Skeletal muscle satellite cell (primary cell): Measurements from ENCODE around the gene RCAN1. TPM values are rescaled to one million over a fixed set of nuclear protein-coding genes. Genes with fewer than 3 reads are reported as not detected.

Experiments used
- H3K27me3 ChIP-seq: 2 replicates; pipeline ENCODE4 v1.7.0; 2013; ENCODE audit warnings: low read length; ENCODE audit not compliant: control insufficient read depth, insufficient read depth
- H3K36me3 ChIP-seq: 2 replicates; pipeline ENCODE4 v1.7.0; 2013; ENCODE audit warnings: mild to moderate bottlenecking, control low read depth, low read length; ENCODE audit not compliant: insufficient read depth
- H3K4me1 ChIP-seq: 2 replicates; pipeline ENCODE4 v1.7.0; 2013; ENCODE audit warnings: low read length; ENCODE audit not compliant: control insufficient read depth, insufficient read depth
- H3K4me2 ChIP-seq: 2 replicates; pipeline ENCODE4 v1.7.0; 2013; ENCODE audit warnings: mild to moderate bottlenecking, low read length
- H3K4me3 ChIP-seq: 2 replicates; pipeline ENCODE4 v1.7.0; 2013; ENCODE audit warnings: low read length
- H3K9ac ChIP-seq: 2 replicates; pipeline ENCODE4 v1.7.0; 2013; ENCODE audit warnings: mild to moderate bottlenecking, low read depth, low read length, moderate library complexity
- H3K9me3 ChIP-seq: replicated peaks from 2 replicates; pipeline ENCODE4 v1.7.0; 2013; ENCODE audit warnings: mild to moderate bottlenecking, control low read depth, low read length
- total RNA-seq: library from RNA; depleted of rRNA; stranded (reverse); fragments of >200 nt; gene quantifications from 2 replicates; pipeline ENCODE4 v1.2.3, GENCODE V29; 2012; rRNA removed

Gene RCAN1
- 34.0 and 35.6 TPM in 2 replicates for total RNA-seq

GRCh38 chr21:34614628-34615486, at the start of gene RCAN1:
TSS of gene RCAN1 (minus strand) at chr21:34615113. CDS start at chr21:34615011, 102 bp downstream.
- Histone ChIP-seq H3K27me3 (peaks cover 16% of the 10 kb centered on the region), H3K4me1 (peaks cover 7% of the 10 kb centered on the region), H3K9me3 (no peaks in the 10 kb centered on the region), H3K4me3 (peak within 1 kb of the TSS; percentile 88), H3K4me2 (peak within 1 kb of the TSS; percentile 98), H3K9ac (peak within 1 kb of the TSS; percentile 83), H3K36me3 (no peaks in the 10 kb centered on the region)

DNA sequence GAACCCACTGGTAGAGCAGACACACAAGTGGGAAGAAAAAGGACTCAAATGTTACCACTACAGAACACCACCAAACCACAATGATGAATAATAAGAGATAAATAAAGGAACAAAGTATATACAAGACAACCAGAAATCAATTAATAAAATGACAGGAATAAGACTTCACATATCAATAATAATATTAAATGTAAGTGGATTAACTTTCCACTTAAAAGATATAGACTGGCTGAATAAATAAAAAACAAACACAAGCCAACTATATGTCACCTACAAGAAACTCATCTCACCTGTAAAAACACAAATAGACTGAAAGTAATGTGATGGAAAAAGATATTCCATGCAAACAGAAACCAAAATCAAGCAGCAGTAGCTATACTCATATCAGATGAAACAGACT, 46.9 kb upstream of the RCAN1 start:
- no peak overlapping the region for H3K9ac ChIP-seq
- no peak overlapping the region for H3K4me3 ChIP-seq
- H3K9me3 ChIP-seq: peaks cover 11% of the 10 kb centered on the region
- H3K4me1 ChIP-seq: no peaks in the 10 kb centered on the region
- H3K27me3 ChIP-seq: peaks cover 85% of the 10 kb centered on the region
- H3K4me2 ChIP-seq: no peak overlapping the region
- no peaks in the 10 kb centered on the region for H3K36me3 ChIP-seq

- no peak overlapping the region for H3K4me3 ChIP-seq
- H3K27me3 ChIP-seq: peaks cover 80% of the 10 kb centered on the region
- peaks cover 8% of the 10 kb centered on the region for H3K9me3 ChIP-seq
- no peak overlapping the region for H3K4me2 ChIP-seq
- H3K9ac ChIP-seq: no peak overlapping the region
- no peaks in the 10 kb centered on the region for H3K4me1 ChIP-seq
- H3K36me3 ChIP-seq: no peaks in the 10 kb centered on the region
Observed at GRCh38 chr21:34653522-34653921, 38.6 kb upstream of the RCAN1 start.

- Histone ChIP-seq H3K4me3 (no peak overlapping the region), H3K4me2 (no peak overlapping the region), H3K4me1 (no peaks in the 10 kb centered on the region), H3K36me3 (no peaks in the 10 kb centered on the region), H3K9me3 (peaks cover 8% of the 10 kb centered on the region), H3K9ac (no peak overlapping the region), H3K27me3 (peaks cover 80% of the 10 kb centered on the region)
Observed at GRCh38 chr21:34651642-34652041, 36.7 kb upstream of the RCAN1 start.

- H3K36me3 ChIP-seq: no peaks in the 10 kb centered on the region
- no peak overlapping the region for H3K4me2 ChIP-seq
- H3K9ac ChIP-seq: no peak overlapping the region
- H3K27me3 ChIP-seq: peaks cover 78% of the 10 kb centered on the region
- H3K4me3 ChIP-seq: no peak overlapping the region
- H3K9me3 ChIP-seq: peaks cover 8% of the 10 kb centered on the region
- no peaks in the 10 kb centered on the region for H3K4me1 ChIP-seq
Observed at GRCh38 chr21:34650861-34651431, 36.0 kb upstream of the RCAN1 start.

GRCh38 chr21:34649400-34649799, 34.5 kb upstream of the RCAN1 start:
- Histone ChIP-seq H3K27me3 (peaks cover 67% of the 10 kb centered on the region), H3K4me1 (no peaks in the 10 kb centered on the region), H3K4me3 (no peak overlapping the region), H3K9ac (no peak overlapping the region), H3K4me2 (no peak overlapping the region), H3K9me3 (peaks cover 8% of the 10 kb centered on the region), H3K36me3 (no peaks in the 10 kb centered on the region)

DNA sequence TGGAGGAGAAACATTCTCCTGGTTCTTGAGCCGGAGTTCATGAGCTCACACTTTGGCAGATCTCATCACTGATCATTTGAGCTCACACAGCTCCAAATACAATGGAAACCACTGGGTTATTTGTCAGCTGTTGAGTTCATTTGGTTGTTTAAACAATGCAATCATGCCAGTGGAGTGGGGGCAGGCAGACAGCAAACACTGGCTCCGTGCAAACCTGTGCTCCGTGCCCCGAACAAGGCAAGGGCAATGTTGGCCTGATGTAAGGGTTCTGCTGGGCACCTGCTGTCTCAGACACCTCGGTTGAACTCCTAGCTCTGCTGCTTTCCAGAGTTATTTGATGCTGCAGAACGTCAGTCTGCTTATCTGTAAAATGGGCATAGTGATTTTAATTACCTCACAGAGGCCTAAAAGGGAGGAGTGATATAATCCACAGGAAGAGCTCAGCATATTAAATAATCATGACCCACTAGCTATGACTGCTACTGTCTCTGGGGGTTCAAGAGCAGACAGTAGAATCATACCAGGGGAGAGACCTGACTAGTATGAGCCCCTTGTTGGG, 33.9 kb upstream of the RCAN1 start:
- Histone ChIP-seq H3K27me3 (peaks cover 63% of the 10 kb centered on the region), H3K36me3 (no peaks in the 10 kb centered on the region), H3K4me3 (no peak overlapping the region), H3K4me1 (no peaks in the 10 kb centered on the region), H3K9ac (no peak overlapping the region), H3K4me2 (no peak overlapping the region), H3K9me3 (peaks cover 8% of the 10 kb centered on the region)

DNA sequence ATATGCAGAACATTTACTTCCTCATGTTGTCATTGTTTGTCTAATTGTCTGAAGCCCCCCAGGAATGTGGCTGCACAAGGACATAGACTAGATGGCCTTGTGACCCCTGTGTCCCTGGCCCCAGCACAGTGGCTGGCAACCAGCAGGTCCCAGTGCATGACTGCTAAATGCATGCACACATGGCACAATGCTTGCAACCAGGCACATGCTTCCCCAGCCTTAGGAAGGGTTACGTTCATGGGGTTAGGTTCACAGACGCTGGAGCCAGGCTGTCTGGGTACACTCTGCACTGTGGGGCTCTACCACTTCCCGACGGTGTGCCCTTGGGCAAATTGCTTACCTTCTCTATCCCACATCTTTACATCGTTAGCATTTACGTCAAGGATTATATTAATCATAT, 32.6 kb upstream of the RCAN1 start:
- peaks cover 8% of the 10 kb centered on the region for H3K9me3 ChIP-seq
- H3K36me3 ChIP-seq: no peaks in the 10 kb centered on the region
- peaks cover 50% of the 10 kb centered on the region for H3K27me3 ChIP-seq
- H3K4me1 ChIP-seq: no peaks in the 10 kb centered on the region
- H3K4me2 ChIP-seq: no peak overlapping the region
- no peak overlapping the region for H3K9ac ChIP-seq
- no peak overlapping the region for H3K4me3 ChIP-seq

GRCh38 chr21:34644825-34645224, 29.9 kb upstream of the RCAN1 start:
- H3K4me1 ChIP-seq: peaks cover 8% of the 10 kb centered on the region
- no peak overlapping the region for H3K4me2 ChIP-seq
- H3K36me3 ChIP-seq: no peaks in the 10 kb centered on the region
- H3K9me3 ChIP-seq: no peaks in the 10 kb centered on the region
- no peak overlapping the region for H3K4me3 ChIP-seq
- H3K27me3 ChIP-seq: peaks cover 37% of the 10 kb centered on the region
- no peak overlapping the region for H3K9ac ChIP-seq

DNA sequence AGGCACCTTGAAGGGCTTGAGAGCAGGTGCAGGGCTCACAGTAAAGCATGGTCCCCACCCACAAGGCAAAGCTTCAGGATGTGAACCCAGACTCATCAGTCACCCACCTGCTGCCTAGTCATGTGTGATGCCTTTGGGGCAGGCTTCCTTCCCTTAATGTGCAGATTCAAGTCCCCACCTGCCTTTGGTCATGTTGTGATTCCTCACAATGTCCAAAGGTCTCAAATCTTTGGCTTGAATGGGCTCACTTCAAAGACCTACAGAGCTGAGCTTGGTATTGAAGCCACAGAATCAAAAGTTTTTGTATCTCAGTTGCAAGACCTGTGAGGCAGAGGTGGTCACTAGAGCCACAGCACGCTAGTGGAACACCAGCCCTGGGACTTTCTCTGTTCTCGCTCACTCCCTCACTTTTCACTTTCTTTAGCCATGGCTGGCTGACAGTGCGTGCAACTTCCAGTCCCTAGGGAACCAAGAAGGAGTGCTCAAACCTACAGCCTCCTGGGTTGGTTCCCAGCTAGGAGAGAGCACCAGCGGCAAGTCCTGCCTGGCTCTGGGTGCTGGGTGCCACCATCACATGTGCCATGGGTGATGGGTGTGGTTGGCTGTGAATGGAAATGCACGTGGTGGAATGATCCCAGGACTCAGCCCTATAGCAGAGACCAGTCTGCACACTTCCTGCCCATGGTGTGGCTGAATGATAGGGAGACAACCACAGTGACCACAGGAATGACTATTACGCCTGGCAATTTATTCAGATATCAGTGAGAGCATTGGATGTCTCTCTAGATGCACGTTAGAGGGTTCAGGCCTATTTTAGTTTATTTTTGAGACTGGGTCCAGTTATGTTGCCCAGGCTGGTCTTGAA, 27.5 kb upstream of the RCAN1 start:
- Histone ChIP-seq H3K9me3 (no peaks in the 10 kb centered on the region), H3K4me2 (no peak overlapping the region), H3K36me3 (no peaks in the 10 kb centered on the region), H3K4me3 (no peak overlapping the region), H3K4me1 (peaks cover 8% of the 10 kb centered on the region), H3K27me3 (peaks cover 16% of the 10 kb centered on the region), H3K9ac (no peak overlapping the region)

- no peak overlapping the region for H3K4me3 ChIP-seq
- H3K9ac ChIP-seq: no peak overlapping the region
- H3K27me3 ChIP-seq: peaks cover 17% of the 10 kb centered on the region
- H3K4me2 ChIP-seq: peak overlapping the region; percentile 16
- peaks cover 8% of the 10 kb centered on the region for H3K4me1 ChIP-seq
- no peaks in the 10 kb centered on the region for H3K36me3 ChIP-seq
- H3K9me3 ChIP-seq: no peaks in the 10 kb centered on the region
Observed at GRCh38 chr21:34640858-34641257, 25.9 kb upstream of the RCAN1 start.
